ENCODE results near the gene KCNJ10. TPM values are rescaled to one million over a fixed set of nuclear protein-coding genes. Genes with fewer than 3 reads are reported as not detected.
A peak's percentile ranks its signal among the peaks of the same experiment; 100 is the strongest.

KCNJ10 gene
- total and polyA plus RNA-seq, 2 donors (not counting 3 experiments of a cell fraction or from before 2014, with no cell fraction given): not detected

- peaks cover 7 to 17% of the 10 kb centered on the region in 2 experiments for H3K27me3 ChIP-seq (ENCODE audit: control insufficient read depth in 2 of 2, insufficient read depth in 2 of 2, low read length in 2 of 2)
- BruUV-seq (replicated peaks): no TSS peak
- no peak for TF ChIP-seq POLR2A (IDR thresholded peaks at IDR 0.05; ENCODE audit: low read depth, low read length)
- TF ChIP-seq CTCF (IDR thresholded peaks at IDR 0.05; ENCODE audit: extremely low read depth in 1 of 2, insufficient read depth in 1 of 2, low read depth in 1 of 2, low read length in 2 of 2): no peak
- TF ChIP-seq, protein P1, sequence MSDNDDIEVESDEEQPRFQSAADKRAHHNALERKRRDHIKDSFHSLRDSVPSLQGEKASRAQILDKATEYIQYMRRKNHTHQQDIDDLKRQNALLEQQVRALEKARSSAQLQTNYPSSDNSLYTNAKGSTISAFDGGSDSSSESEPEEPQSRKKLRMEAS (IDR thresholded peaks at IDR 0.05; ENCODE audit: insufficient read depth, insufficient read length): no peak
- no peak for TF ChIP-seq FOS (IDR thresholded peaks at IDR 0.05; ENCODE audit: borderline replicate concordance, insufficient read depth, low read length)
- TF ChIP-seq POLR2AphosphoS5 (IDR thresholded peaks at IDR 0.05; ENCODE audit: insufficient read depth, low read depth, low read length): no peak
- TF ChIP-seq GATA2 (IDR thresholded peaks at IDR 0.05; ENCODE audit: insufficient read depth, insufficient read length, low read depth, low read length): no peak
- no peak for TF ChIP-seq EZH2 (IDR thresholded peaks at IDR 0.05; ENCODE audit: borderline replicate concordance, low read depth, low read length, severe bottlenecking)
- H3K4me1 ChIP-seq (ENCODE audit: control insufficient read depth, extremely low read depth, insufficient read depth, low read length): no peaks in the 10 kb centered on the region
- H3K79me2 ChIP-seq (ENCODE audit: control insufficient read depth, insufficient read depth, low read length): no peaks in the 10 kb centered on the region
- DNase-seq (ENCODE audit: low read depth, low spot score) (peak; percentile 3), FAIRE-seq (no peak)
- H3K4me2 ChIP-seq (ENCODE audit: insufficient read depth, low read length): no peak overlapping the region
- ChIA-PET CTCF (interaction anchor here (0.6 to 4.3 kb wide), 16 partner anchors 9 to 322 kb away, joined by 3 to 29 read pairs (median 4); partner anchors contain the start of genes KCNJ10 and PIGM), POLR2A (no interaction called here)
- H3K9me1 ChIP-seq (replicated peaks; ENCODE audit: control insufficient read depth, extremely low read depth, insufficient read depth, low read length): no peaks in the 10 kb centered on the region
- no peak overlapping the region for H2AFZ ChIP-seq (ENCODE audit: low read depth, low read length)
- no peaks in the 10 kb centered on the region for H3K36me3 ChIP-seq (ENCODE audit: control insufficient read depth in 2 of 2, extremely low read depth in 1 of 2, insufficient read depth in 2 of 2, low read length in 2 of 2)
- dilution Hi-C loops (cut with MboI; ENCODE audit: extremely low pct_ligation_motif_present, low sequenced_read_pairs) (no loop called here), intact Hi-C loops (cut with micrococcal nuclease) (no loop called here)
- no peak overlapping the region for H3K4me3 ChIP-seq (replicated peaks in 1 of 3; ENCODE audit: insufficient read depth in 1 of 3, low read depth in 1 of 3, low read length in 3 of 3)
- H3K27ac ChIP-seq (ENCODE audit: insufficient read depth, low read depth, low read length): no peak overlapping the region
- H4K20me1 ChIP-seq (replicated peaks; ENCODE audit: control insufficient read depth, extremely low read depth, insufficient read depth, low read length): no peaks in the 10 kb centered on the region
- H3K9ac ChIP-seq (replicated peaks; ENCODE audit: extremely low read depth, insufficient read depth, low read length): no peak overlapping the region
- H3K9me3 ChIP-seq (replicated peaks; ENCODE audit: control insufficient read depth, insufficient read depth, low read length): no peaks in the 10 kb centered on the region
Measured at GRCh38 chr1:160058087-160058486, 11.9 kb downstream of the KCNJ10 start.

Measured in endothelial cell of umbilical vein (primary cell).